ENCODE measurements around the gene ENOX2.

The ENOX2 gene

GRCh38 chrX:130902446-130902782, 595 bp downstream of the ENOX2 start:
- Histone ChIP-seq H2BK12ac (ENCODE audit: low read length) (no peak overlapping the region), H3K27me3 (ENCODE audit: insufficient read depth, low read length) (no peaks in the 10 kb centered on the region), H3K18ac (ENCODE audit: low read length) (peak overlapping the region; percentile 37), H3K14ac (ENCODE audit: low read length) (peak overlapping the region; percentile 44), H3K4me1 (ENCODE audit: control insufficient read depth in 1 of 2, insufficient read depth in 2 of 2, low read length in 2 of 2) (no peaks in the 10 kb centered on the region), H3K4me3 (ENCODE audit: low read depth, low read length) (peak overlapping the region; percentile 72), H3K79me1 (ENCODE audit: low read length) (peaks cover 3% of the 10 kb centered on the region), H4K12ac (ENCODE audit: low read depth, low read length) (no peak overlapping the region), H3K4ac (ENCODE audit: low read depth, low read length) (no peak overlapping the region), H2BK5ac (ENCODE audit: low read depth, low read length, poor library complexity) (no peak overlapping the region), H4K8ac (ENCODE audit: low read depth, low read length) (peak overlapping the region; percentile 47), H2AFZ (ENCODE audit: insufficient read depth, low read length, poor library complexity) (peak overlapping the region; percentile 41), H3K23ac (ENCODE audit: low read length) (no peak overlapping the region), H2BK120ac (ENCODE audit: insufficient read depth, low read length, poor library complexity) (no peak overlapping the region), H3K9ac (ENCODE audit: low read length) (no peak overlapping the region), H3K4me2 (ENCODE audit: low read length) (peak overlapping the region; percentile 78), H3K9me3 (ENCODE audit: insufficient read depth, low read depth, low read length) (no peaks in the 10 kb centered on the region), H3K79me2 (ENCODE audit: control insufficient read depth, insufficient read depth, low read length, poor library complexity) (no peaks in the 10 kb centered on the region), H3K36me3 (ENCODE audit: control insufficient read depth in 1 of 2, insufficient read depth in 2 of 2, low read length in 2 of 2) (no peaks in the 10 kb centered on the region), H4K91ac (ENCODE audit: low read depth, low read length) (peak overlapping the region; percentile 62), H3K27ac (ENCODE audit: low read depth, low read length) (no peak overlapping the region), H2AK5ac (ENCODE audit: low read length) (no peak overlapping the region)
- peak in 1 of 2 donors; percentile 3 for DNase-seq
- no CpG with 5 or more reads among the region's 11 CpGs for WGBS (ENCODE audit: extremely low coverage, insufficient coverage, insufficient read length)

- Histone ChIP-seq H2AK5ac (ENCODE audit: low read length) (no peak overlapping the region), H4K91ac (ENCODE audit: low read depth, low read length) (no peak overlapping the region), H3K4me3 (ENCODE audit: low read depth, low read length) (no peak overlapping the region), H2BK120ac (ENCODE audit: insufficient read depth, low read length, poor library complexity) (no peak overlapping the region), H3K27ac (ENCODE audit: low read depth, low read length) (no peak overlapping the region), H2BK5ac (ENCODE audit: low read depth, low read length, poor library complexity) (no peak overlapping the region), H3K36me3 (ENCODE audit: control insufficient read depth in 1 of 2, insufficient read depth in 2 of 2, low read length in 2 of 2) (no peaks in the 10 kb centered on the region), H3K18ac (ENCODE audit: low read length) (no peak overlapping the region), H3K14ac (ENCODE audit: low read length) (no peak overlapping the region), H3K4me1 (ENCODE audit: control insufficient read depth in 1 of 2, insufficient read depth in 2 of 2, low read length in 2 of 2) (no peaks in the 10 kb centered on the region), H3K79me1 (ENCODE audit: low read length) (no peaks in the 10 kb centered on the region), H3K4me2 (ENCODE audit: low read length) (no peak overlapping the region), H3K23ac (ENCODE audit: low read length) (no peak overlapping the region), H3K27me3 (ENCODE audit: insufficient read depth, low read length) (no peaks in the 10 kb centered on the region), H2BK12ac (ENCODE audit: low read length) (no peak overlapping the region), H4K8ac (ENCODE audit: low read depth, low read length) (no peak overlapping the region), H3K9ac (ENCODE audit: low read length) (no peak overlapping the region), H3K79me2 (ENCODE audit: control insufficient read depth, insufficient read depth, low read length, poor library complexity) (no peaks in the 10 kb centered on the region), H3K4ac (ENCODE audit: low read depth, low read length) (no peak overlapping the region), H2AFZ (ENCODE audit: insufficient read depth, low read length, poor library complexity) (no peak overlapping the region), H3K9me3 (ENCODE audit: insufficient read depth, low read depth, low read length) (no peaks in the 10 kb centered on the region), H4K12ac (ENCODE audit: low read depth, low read length) (no peak overlapping the region)
- WGBS (ENCODE audit: extremely low coverage, insufficient coverage, insufficient read length) = no CpG with 5 or more reads among the region's 9 CpGs
- DNase-seq = no peak
Measured at GRCh38 chrX:130896802-130897501, 6.1 kb downstream of the ENOX2 start.

- no peak overlapping the region for H3K4ac ChIP-seq (ENCODE audit: low read depth, low read length)
- no peak overlapping the region for H3K4me3 ChIP-seq (ENCODE audit: low read depth, low read length)
- no peak overlapping the region for H3K18ac ChIP-seq (ENCODE audit: low read length)
- no peak overlapping the region for H4K12ac ChIP-seq (ENCODE audit: low read depth, low read length)
- no peak for DNase-seq
- no peak overlapping the region for H3K14ac ChIP-seq (ENCODE audit: low read length)
- no peaks in the 10 kb centered on the region for H3K27me3 ChIP-seq (ENCODE audit: insufficient read depth, low read length)
- no peak overlapping the region for H2BK5ac ChIP-seq (ENCODE audit: low read depth, low read length, poor library complexity)
- WGBS (ENCODE audit: extremely low coverage, insufficient coverage, insufficient read length) = no CpG with 5 or more reads among the region's 1 CpG
- no peaks in the 10 kb centered on the region for H3K79me2 ChIP-seq (ENCODE audit: control insufficient read depth, insufficient read depth, low read length, poor library complexity)
- no peak overlapping the region for H3K23ac ChIP-seq (ENCODE audit: low read length)
- H2AK5ac ChIP-seq (ENCODE audit: low read length) = no peak overlapping the region
- no peak overlapping the region for H4K91ac ChIP-seq (ENCODE audit: low read depth, low read length)
- no peak overlapping the region for H4K8ac ChIP-seq (ENCODE audit: low read depth, low read length)
- H3K36me3 ChIP-seq (ENCODE audit: control insufficient read depth in 1 of 2, insufficient read depth in 2 of 2, low read length in 2 of 2) = no peaks in the 10 kb centered on the region
- H2BK120ac ChIP-seq (ENCODE audit: insufficient read depth, low read length, poor library complexity) = no peak overlapping the region
- no peak overlapping the region for H2AFZ ChIP-seq (ENCODE audit: insufficient read depth, low read length, poor library complexity)
- no peak overlapping the region for H3K4me2 ChIP-seq (ENCODE audit: low read length)
- no peaks in the 10 kb centered on the region for H3K79me1 ChIP-seq (ENCODE audit: low read length)
- no peak overlapping the region for H3K9ac ChIP-seq (ENCODE audit: low read length)
- no peak overlapping the region for H2BK12ac ChIP-seq (ENCODE audit: low read length)
- H3K4me1 ChIP-seq (ENCODE audit: control insufficient read depth in 1 of 2, insufficient read depth in 2 of 2, low read length in 2 of 2) = no peaks in the 10 kb centered on the region
- no peaks in the 10 kb centered on the region for H3K9me3 ChIP-seq (ENCODE audit: insufficient read depth, low read depth, low read length)
- H3K27ac ChIP-seq (ENCODE audit: low read depth, low read length) = no peak overlapping the region
Measured at GRCh38 chrX:130896026-130896425, 7.0 kb downstream of the ENOX2 start.

- no peak overlapping the region for H3K4me3 ChIP-seq (ENCODE audit: low read depth, low read length)
- H2BK5ac ChIP-seq (ENCODE audit: low read depth, low read length, poor library complexity) = no peak overlapping the region
- H4K12ac ChIP-seq (ENCODE audit: low read depth, low read length) = no peak overlapping the region
- no peaks in the 10 kb centered on the region for H3K4me1 ChIP-seq (ENCODE audit: control insufficient read depth in 1 of 2, insufficient read depth in 2 of 2, low read length in 2 of 2)
- H3K4ac ChIP-seq (ENCODE audit: low read depth, low read length) = no peak overlapping the region
- no peaks in the 10 kb centered on the region for H3K79me1 ChIP-seq (ENCODE audit: low read length)
- no peak overlapping the region for H2AFZ ChIP-seq (ENCODE audit: insufficient read depth, low read length, poor library complexity)
- H3K27me3 ChIP-seq (ENCODE audit: insufficient read depth, low read length) = no peaks in the 10 kb centered on the region
- H4K8ac ChIP-seq (ENCODE audit: low read depth, low read length) = no peak overlapping the region
- no peak overlapping the region for H2AK5ac ChIP-seq (ENCODE audit: low read length)
- no peak overlapping the region for H3K23ac ChIP-seq (ENCODE audit: low read length)
- no peaks in the 10 kb centered on the region for H3K36me3 ChIP-seq (ENCODE audit: control insufficient read depth in 1 of 2, insufficient read depth in 2 of 2, low read length in 2 of 2)
- no peak overlapping the region for H2BK120ac ChIP-seq (ENCODE audit: insufficient read depth, low read length, poor library complexity)
- WGBS (ENCODE audit: extremely low coverage, insufficient coverage, insufficient read length) = no CpG with 5 or more reads among the region's 2 CpGs
- H4K91ac ChIP-seq (ENCODE audit: low read depth, low read length) = no peak overlapping the region
- H3K79me2 ChIP-seq (ENCODE audit: control insufficient read depth, insufficient read depth, low read length, poor library complexity) = no peaks in the 10 kb centered on the region
- H3K9me3 ChIP-seq (ENCODE audit: insufficient read depth, low read depth, low read length) = no peaks in the 10 kb centered on the region
- H3K18ac ChIP-seq (ENCODE audit: low read length) = no peak overlapping the region
- no peak overlapping the region for H2BK12ac ChIP-seq (ENCODE audit: low read length)
- H3K14ac ChIP-seq (ENCODE audit: low read length) = no peak overlapping the region
- H3K27ac ChIP-seq (ENCODE audit: low read depth, low read length) = no peak overlapping the region
- no peak overlapping the region for H3K9ac ChIP-seq (ENCODE audit: low read length)
- H3K4me2 ChIP-seq (ENCODE audit: low read length) = no peak overlapping the region
- peak in 1 of 2 donors; percentile 39 for DNase-seq
Measured at GRCh38 chrX:130895299-130895698, 7.7 kb downstream of the ENOX2 start.

Measured in trophoblast cell (in vitro differentiated cells and primary cell).